Endothelial cell of umbilical vein (primary cell): Measurements from ENCODE around the gene BLVRA. TPM values are rescaled to one million over a fixed set of nuclear protein-coding genes. Genes with fewer than 3 reads are reported as not detected.

Source experiments
- BruUV-seq: library from RNA; stranded (reverse); fragments of 400-500 nt; replicated peaks from 2 replicates; lab custom pipeline; 2021; lab: Mats Ljungman, UMichigan
- CTCF ChIA-PET: fragments of 300-600, 350-600 bp; sonication (Branson Sonifier 250); formaldehyde crosslinking; loops from one replicate; lab custom pipeline; 2021; ENCODE audit warnings: antibody characterized with exemption, inconsistent platforms; lab: Charles Lee
- POLR2A ChIA-PET: fragments of 300-600, 350-600 bp; sonication (Branson Sonifier 250); formaldehyde crosslinking; loops from one replicate; lab custom pipeline; 2021; ENCODE audit warnings: antibody characterized with exemption, inconsistent platforms; lab: Charles Lee
- DNase-seq: peaks from one replicate; pipeline ENCODE4 v3.0.0-alpha.2; 2011; ENCODE audit warnings: low read depth, low spot score
- FAIRE-seq: peaks from 2 replicates; lab custom pipeline; 2011; peaks lifted over from hg19 to GRCh38; lab: Jason Lieb, UNC
- H2AFZ ChIP-seq: 2 replicates; pipeline ENCODE4 v1.6.0; 2012; ENCODE audit warnings: low read depth, low read length, control low read depth, inconsistent platforms
- H3K27ac ChIP-seq: 2 replicates; pipeline ENCODE4 v1.5.1; 2011; ENCODE audit warnings: low read depth, mild to moderate bottlenecking, control low read depth, low read length, moderate library complexity; ENCODE audit not compliant: insufficient read depth
- H3K27me3 ChIP-seq, 2 experiments: 2 replicates each; pipeline versions ENCODE4 v1.6.0 to v1.6.1; 2011; ENCODE audit warnings: low read length in 2 of 2, mixed read lengths in 1 of 2; ENCODE audit not compliant: control insufficient read depth in 2 of 2, insufficient read depth in 2 of 2
- H3K36me3 ChIP-seq, 2 experiments: 2 replicates in 1 of 2; 3 replicates in 1 of 2; pipeline ENCODE4 v1.5.1; 2011; ENCODE audit warnings: low read length in 2 of 2, mild to moderate bottlenecking in 1 of 2, moderate library complexity in 1 of 2; ENCODE audit not compliant: control insufficient read depth in 2 of 2, insufficient read depth in 2 of 2; ENCODE audit errors: extremely low read depth in 1 of 2
- H3K4me1 ChIP-seq: 3 replicates; pipeline ENCODE4 v1.5.1; 2011; ENCODE audit warnings: mild to moderate bottlenecking, low read length; ENCODE audit not compliant: control insufficient read depth, insufficient read depth; ENCODE audit errors: extremely low read depth
- H3K4me2 ChIP-seq: 2 replicates; pipeline ENCODE4 v1.6.1; 2011; ENCODE audit warnings: low read length, control low read depth, mixed read lengths; ENCODE audit not compliant: insufficient read depth
- H3K4me3 ChIP-seq, 3 experiments: fragments of 200-600 bp in 1 of 3; sonication (generic), shearing (Covaris generic) in 1 of 3; replicated peaks in 1 of 3; 2 replicates each; pipeline ENCODE4 v1.5.1; 2011 to 2016; ENCODE audit warnings: control low read depth in 3 of 3, low read length in 3 of 3, mild to moderate bottlenecking in 2 of 3, inconsistent platforms in 1 of 3, low read depth in 1 of 3, moderate library complexity in 1 of 3; ENCODE audit not compliant: insufficient read depth in 1 of 3
- H3K79me2 ChIP-seq: 2 replicates; pipeline ENCODE4 v1.6.0; 2012; ENCODE audit warnings: low read length, inconsistent platforms; ENCODE audit not compliant: control insufficient read depth, insufficient read depth
- H3K9ac ChIP-seq: replicated peaks from 2 replicates; pipeline ENCODE3; 2011; ENCODE audit warnings: low read length, control low read depth; ENCODE audit not compliant: insufficient read depth; ENCODE audit errors: extremely low read depth
- H3K9me1 ChIP-seq: replicated peaks from 3 replicates; pipeline ENCODE4 v1.6.0; 2011; ENCODE audit warnings: mild to moderate bottlenecking, low read length; ENCODE audit not compliant: control insufficient read depth, insufficient read depth; ENCODE audit errors: extremely low read depth
- H3K9me3 ChIP-seq: replicated peaks from 2 replicates; pipeline ENCODE4 v1.5.1; 2012; ENCODE audit warnings: low read length, inconsistent platforms; ENCODE audit not compliant: control insufficient read depth, insufficient read depth
- H4K20me1 ChIP-seq: replicated peaks from 2 replicates; pipeline ENCODE3; 2011; ENCODE audit warnings: mild to moderate bottlenecking, low read length; ENCODE audit not compliant: control insufficient read depth, insufficient read depth; ENCODE audit errors: extremely low read depth
- FOS ChIP-seq: IDR thresholded peaks from 2 replicates; pipeline ENCODE4 v1.6.1; 2011; ENCODE audit warnings: mild to moderate bottlenecking, low read length, moderate library complexity, borderline replicate concordance; ENCODE audit not compliant: insufficient read depth
- MAX ChIP-seq: IDR thresholded peaks from 2 replicates; pipeline ENCODE4 v1.6.1; 2011; ENCODE audit not compliant: insufficient read depth, insufficient read length
- POLR2A ChIP-seq: IDR thresholded peaks from 2 replicates; pipeline ENCODE4 v1.6.1; 2012; ENCODE audit warnings: low read depth, mild to moderate bottlenecking, control low read depth, low read length
- POLR2AphosphoS5 ChIP-seq: IDR thresholded peaks from 2 replicates; pipeline ENCODE4 v1.6.1; 2012; ENCODE audit warnings: low read depth, mild to moderate bottlenecking, control low read depth, low read length, moderate library complexity; ENCODE audit not compliant: insufficient read depth
- dilution Hi-C: fragments of 300-500 bp; cut with MboI; formaldehyde crosslinking; loops from one replicate; pipeline ENCODE4 v1.15.0; 2019; ENCODE audit warnings: low sequenced_read_pairs; ENCODE audit not compliant: extremely low pct_ligation_motif_present
- intact Hi-C: fragments of 100-400 bp; cut with micrococcal nuclease; formaldehyde crosslinking; loops from one replicate; pipeline ENCODE4 v1.10.0; 2022
- polyA plus RNA-seq, 4 experiments: library from polyadenylated mRNA; depleted of rRNA in 3 of 4; stranded (reverse) in 3 of 4; unstranded in 1 of 4; fragments of >200 nt; gene quantifications; 2 replicates each; pipeline versions ENCODE4 v1.2.1 to v1.2.3, GENCODE V29; 2011 to 2012; ENCODE audit warnings: missing spikeins in 1 of 4
- total RNA-seq: library from RNA; stranded (reverse); gene quantifications from 2 replicates; pipeline ENCODE4 v1.2.3, GENCODE V29; 2021

BLVRA gene
- total and polyA plus RNA-seq, 2 donors (not counting 3 experiments of a cell fraction or from before 2014, with no cell fraction given), result 24.0 to 34.5 TPM

GRCh38 chr7:43769281-43769680 is 10.8 kb downstream of the BLVRA start:
- no TSS peak for BruUV-seq
- intact Hi-C loops (no loop called here), dilution Hi-C loops (no loop called here)
- Histone ChIP-seq H3K9me3 (no peaks in the 10 kb centered on the region), H3K27me3 (no peaks in the 10 kb centered on the region), H3K36me3 (peaks cover 0 to 2% of the 10 kb centered on the region in 2 experiments), H2AFZ (no peak overlapping the region), H3K9me1 (no peaks in the 10 kb centered on the region), H3K4me2 (no peak overlapping the region), H3K9ac (no peak overlapping the region), H3K27ac (no peak overlapping the region), H3K79me2 (no peaks in the 10 kb centered on the region), H3K4me3 (no peak overlapping the region), H4K20me1 (no peaks in the 10 kb centered on the region), H3K4me1 (no peaks in the 10 kb centered on the region)
- ChIA-PET CTCF (no interaction called here), POLR2A (no interaction called here)
- DNase-seq (no peak), FAIRE-seq (no peak)
- no peak for TF ChIP-seq POLR2AphosphoS5
- TF ChIP-seq FOS, result no peak
- TF ChIP-seq MAX, result no peak
- TF ChIP-seq POLR2A, result no peak

- H3K9ac ChIP-seq, result no peak overlapping the region
- POLR2A ChIA-PET, result no interaction called here
Measured at GRCh38 chr7:43769791-43770465, 11.4 kb downstream of the BLVRA start.

More at GRCh38 chr7:43769791-43770465, 11.4 kb downstream of the BLVRA start:
- Histone ChIP-seq H3K36me3 (peaks cover 0 to 2% of the 10 kb centered on the region in 2 experiments), H3K4me1 (no peaks in the 10 kb centered on the region), H3K27ac (no peak overlapping the region), H3K4me2 (no peak overlapping the region), H3K9me1 (no peaks in the 10 kb centered on the region), H3K4me3 (no peak overlapping the region), H2AFZ (no peak overlapping the region), H3K27me3 (no peaks in the 10 kb centered on the region), H4K20me1 (no peaks in the 10 kb centered on the region), H3K9me3 (no peaks in the 10 kb centered on the region), H3K79me2 (no peaks in the 10 kb centered on the region)
- FAIRE-seq (no peak), DNase-seq (no peak)
- TF ChIP-seq MAX, result no peak
- CTCF ChIA-PET, result no interaction called here
- dilution Hi-C loops (no loop called here), intact Hi-C loops (no loop called here)
- no TSS peak for BruUV-seq
